ENCODE results near the gene SLC2A14.
"Not testable (repeated sequence)": the region's sequence is repeated elsewhere in the genome, so short reads cannot be mapped to it uniquely, and the experiment has no call there.

SLC2A14 gene

GRCh38 chr12:7793211-7793610 lies 79.5 kb downstream of the SLC2A14 start:
- H3K4me3 Mint-ChIP-seq: no peak overlapping the region
- intact Hi-C loops (cut with micrococcal nuclease): no loop called here

GRCh38 chr12:7788884-7789528 lies 83.7 kb downstream of the SLC2A14 start, which contains the start of gene NANOG:
Gene NANOG (plus strand): TSS chr12:7789402. CDS start chr12:7789615, 213 bp downstream.
- Mint-ChIP-seq H3K27ac (peak within 1 kb of the TSS; percentile 0), H3K4me1 (ENCODE audit: low read depth) (peaks cover 49% of the 10 kb centered on the region)
- H3K4me3 Mint-ChIP-seq; H3K27me3 Mint-ChIP-seq; H3K9me3 Mint-ChIP-seq; intact Hi-C loops (cut with micrococcal nuclease); H3K36me3 Mint-ChIP-seq (ENCODE audit: low read depth): not testable (repeated sequence)

More at GRCh38 chr12:7793211-7793610, 79.5 kb downstream of the SLC2A14 start:
- no peak overlapping the region for H3K27ac Mint-ChIP-seq
- no peaks in the 10 kb centered on the region for H3K9me3 Mint-ChIP-seq
- peaks cover 34% of the 10 kb centered on the region for H3K4me1 Mint-ChIP-seq (ENCODE audit: low read depth)
- peaks cover 2% of the 10 kb centered on the region for H3K27me3 Mint-ChIP-seq
- no peaks in the 10 kb centered on the region for H3K36me3 Mint-ChIP-seq (ENCODE audit: low read depth)

- Mint-ChIP-seq H3K27ac (peak overlapping the region; percentile 0), H3K4me3 (peak overlapping the region; percentile 35), H3K36me3 (ENCODE audit: low read depth) (no peaks in the 10 kb centered on the region), H3K27me3 (no peaks in the 10 kb centered on the region), H3K9me3 (no peaks in the 10 kb centered on the region), H3K4me1 (ENCODE audit: low read depth) (peaks cover 42% of the 10 kb centered on the region)
- intact Hi-C loops (cut with micrococcal nuclease): no loop called here
Measured at GRCh38 chr12:7788294-7788660, 84.4 kb downstream of the SLC2A14 start.

- Mint-ChIP-seq H3K9me3 (no peaks in the 10 kb centered on the region), H3K36me3 (ENCODE audit: low read depth) (no peaks in the 10 kb centered on the region), H3K27me3 (no peaks in the 10 kb centered on the region), H3K4me3 (peak overlapping the region; percentile 35), H3K27ac (peak overlapping the region; percentile 0), H3K4me1 (ENCODE audit: low read depth) (peaks cover 41% of the 10 kb centered on the region)
- intact Hi-C loops (cut with micrococcal nuclease): no loop called here
Measured at GRCh38 chr12:7787574-7788293, 85.0 kb downstream of the SLC2A14 start.

GRCh38 chr12:7784701-7785100 lies 88.0 kb downstream of the SLC2A14 start:
- intact Hi-C loops (cut with micrococcal nuclease): no loop called here
- Mint-ChIP-seq H3K27me3 (no peaks in the 10 kb centered on the region), H3K36me3 (ENCODE audit: low read depth) (no peaks in the 10 kb centered on the region), H3K27ac (no peak overlapping the region), H3K4me3 (no peak overlapping the region), H3K4me1 (ENCODE audit: low read depth) (peaks cover 36% of the 10 kb centered on the region), H3K9me3 (no peaks in the 10 kb centered on the region)

GRCh38 chr12:7783433-7783832 lies 89.3 kb downstream of the SLC2A14 start:
- peaks cover 29% of the 10 kb centered on the region for H3K4me1 Mint-ChIP-seq (ENCODE audit: low read depth)
- H3K27me3 Mint-ChIP-seq; H3K36me3 Mint-ChIP-seq (ENCODE audit: low read depth); H3K9me3 Mint-ChIP-seq; intact Hi-C loops (cut with micrococcal nuclease); H3K27ac Mint-ChIP-seq; H3K4me3 Mint-ChIP-seq: not testable (repeated sequence)

GRCh38 chr12:7782055-7782454 lies 90.7 kb downstream of the SLC2A14 start:
- Mint-ChIP-seq H3K4me1 (ENCODE audit: low read depth) (peaks cover 15% of the 10 kb centered on the region), H3K4me3 (no peak overlapping the region), H3K27me3 (no peaks in the 10 kb centered on the region), H3K9me3 (no peaks in the 10 kb centered on the region), H3K27ac (no peak overlapping the region), H3K36me3 (ENCODE audit: low read depth) (no peaks in the 10 kb centered on the region)
- intact Hi-C loops (cut with micrococcal nuclease): no loop called here

- Mint-ChIP-seq H3K4me3 (no peak overlapping the region), H3K27ac (no peak overlapping the region), H3K27me3 (no peaks in the 10 kb centered on the region), H3K36me3 (ENCODE audit: low read depth) (no peaks in the 10 kb centered on the region), H3K9me3 (no peaks in the 10 kb centered on the region), H3K4me1 (ENCODE audit: low read depth) (peaks cover 7% of the 10 kb centered on the region)
- intact Hi-C loops (cut with micrococcal nuclease): no loop called here
Measured at GRCh38 chr12:7781274-7781673, 91.4 kb downstream of the SLC2A14 start.

- Mint-ChIP-seq H3K4me1 (ENCODE audit: low read depth) (peaks cover 5% of the 10 kb centered on the region), H3K9me3 (no peaks in the 10 kb centered on the region), H3K27ac (no peak overlapping the region), H3K27me3 (no peaks in the 10 kb centered on the region), H3K36me3 (ENCODE audit: low read depth) (no peaks in the 10 kb centered on the region), H3K4me3 (no peak overlapping the region)
- intact Hi-C loops (cut with micrococcal nuclease): no loop called here
Measured at GRCh38 chr12:7769999-7770398, 102.7 kb downstream of the SLC2A14 start.
